Urinary bladder (tissue), 4 donors: Measurements from ENCODE around the gene ELMO1. TPM values are rescaled to one million over a fixed set of nuclear protein-coding genes. Genes with fewer than 3 reads are reported as not detected.

ENCODE experiments used
- DNase-seq: peaks from one replicate; pipeline ENCODE4 v3.0.0-alpha.2; 2015; ENCODE audit errors: extremely low spot score
- H3K27ac ChIP-seq: one replicate; pipeline ENCODE4 v1.5.1; 2013; ENCODE audit warnings: low read depth, mild to moderate bottlenecking, moderate library complexity
- H3K36me3 ChIP-seq: one replicate; pipeline ENCODE4 v1.6.1; 2013; ENCODE audit warnings: mild to moderate bottlenecking, moderate library complexity; ENCODE audit not compliant: insufficient read depth
- H3K4me1 ChIP-seq: one replicate; pipeline ENCODE4 v1.6.1; 2013; ENCODE audit warnings: mild to moderate bottlenecking, moderate library complexity; ENCODE audit not compliant: insufficient read depth
- H3K4me3 ChIP-seq: one replicate; pipeline ENCODE4 v1.5.1; 2013; ENCODE audit warnings: low read depth, low read length
- WGBS: extraction: QIAGEN DNeasy Blood & Tissue Kit; methylation state at CpG from one replicate; pipeline ENCODE4 v1.1.7; 2013; 5-methylcytosine and 5-hydroxymethylcytosine counted together
- polyA plus RNA-seq: library from polyadenylated mRNA; stranded (reverse); fragments of 200-250 nt; gene quantifications from one replicate; pipeline ENCODE4 v1.2.3, GENCODE V29; 2013
- total RNA-seq: library from RNA; depleted of rRNA; stranded (reverse); fragments of >200 nt; gene quantifications from one replicate; pipeline ENCODE4 v1.2.3, GENCODE V29; 2014
- donor health status: healthy with polysubstance abuse.
- donor health status: healthy.

The ELMO1 gene, protein sequence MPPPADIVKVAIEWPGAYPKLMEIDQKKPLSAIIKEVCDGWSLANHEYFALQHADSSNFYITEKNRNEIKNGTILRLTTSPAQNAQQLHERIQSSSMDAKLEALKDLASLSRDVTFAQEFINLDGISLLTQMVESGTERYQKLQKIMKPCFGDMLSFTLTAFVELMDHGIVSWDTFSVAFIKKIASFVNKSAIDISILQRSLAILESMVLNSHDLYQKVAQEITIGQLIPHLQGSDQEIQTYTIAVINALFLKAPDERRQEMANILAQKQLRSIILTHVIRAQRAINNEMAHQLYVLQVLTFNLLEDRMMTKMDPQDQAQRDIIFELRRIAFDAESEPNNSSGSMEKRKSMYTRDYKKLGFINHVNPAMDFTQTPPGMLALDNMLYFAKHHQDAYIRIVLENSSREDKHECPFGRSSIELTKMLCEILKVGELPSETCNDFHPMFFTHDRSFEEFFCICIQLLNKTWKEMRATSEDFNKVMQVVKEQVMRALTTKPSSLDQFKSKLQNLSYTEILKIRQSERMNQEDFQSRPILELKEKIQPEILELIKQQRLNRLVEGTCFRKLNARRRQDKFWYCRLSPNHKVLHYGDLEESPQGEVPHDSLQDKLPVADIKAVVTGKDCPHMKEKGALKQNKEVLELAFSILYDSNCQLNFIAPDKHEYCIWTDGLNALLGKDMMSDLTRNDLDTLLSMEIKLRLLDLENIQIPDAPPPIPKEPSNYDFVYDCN
- 86.7 TPM for total RNA-seq
- 14.1 TPM for polyA plus RNA-seq

GRCh38 chr7:37448636-37449361 is at the start of gene ELMO1:
Gene ELMO1 (minus strand): TSS chr7:37448864. CDS start chr7:37342690, 106,174 bp downstream.
- Histone ChIP-seq H3K27ac (peak within 1 kb of the TSS; percentile 78), H3K36me3 (no peaks in the 10 kb centered on the region), H3K4me1 (no peaks in the 10 kb centered on the region), H3K4me3 (peak within 1 kb of the TSS; percentile 82)
- DNase-seq = peak; percentile 51
- WGBS = under 1% methylated on average over 56 of the region's 56 CpGs

- Histone ChIP-seq H3K36me3 (no peaks in the 10 kb centered on the region), H3K4me3 (no peak overlapping the region), H3K27ac (no peak overlapping the region), H3K4me1 (no peaks in the 10 kb centered on the region)
- WGBS = 86% methylated on average over 6 of the region's 6 CpGs
- DNase-seq = no peak
Observed at GRCh38 chr7:37497576-37497975, 48.9 kb upstream of the ELMO1 start.

DNA sequence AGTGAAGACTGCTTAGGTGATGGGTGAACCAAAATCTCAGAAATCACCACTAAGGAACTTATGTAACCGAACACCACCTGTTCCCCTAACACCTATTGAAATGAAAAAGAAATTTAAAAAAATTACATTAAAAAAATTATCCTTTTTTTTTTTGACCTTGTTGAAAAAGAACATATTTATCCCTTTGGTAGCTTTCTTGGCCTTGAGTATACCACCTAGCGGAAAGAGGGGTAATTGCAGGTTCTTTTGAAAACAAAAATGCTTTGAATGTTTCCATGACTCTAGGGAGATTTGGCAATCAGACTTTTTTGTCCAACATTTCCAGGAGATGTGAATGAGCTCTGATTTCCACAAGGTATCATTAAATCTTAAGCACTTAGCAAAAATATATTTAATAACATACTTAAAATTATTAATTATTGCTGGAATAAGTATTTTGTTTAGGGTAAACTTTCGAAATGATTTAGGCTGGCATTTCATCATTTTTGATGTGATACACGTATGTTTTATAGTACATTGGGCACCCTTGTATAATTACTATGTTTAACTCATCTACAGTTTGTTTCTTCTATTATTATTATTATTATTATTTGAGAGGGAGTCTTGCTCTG is 47.0 kb upstream of the ELMO1 start:
- 67% methylated on average over 4 of the region's 4 CpGs for WGBS
- no peak overlapping the region for H3K4me3 ChIP-seq
- DNase-seq = no peak
- H3K36me3 ChIP-seq = no peaks in the 10 kb centered on the region
- H3K27ac ChIP-seq = no peak overlapping the region
- H3K4me1 ChIP-seq = no peaks in the 10 kb centered on the region

GRCh38 chr7:37494926-37495325 is 46.3 kb upstream of the ELMO1 start:
- H3K4me3 ChIP-seq = no peak overlapping the region
- no peak for DNase-seq
- no peaks in the 10 kb centered on the region for H3K36me3 ChIP-seq
- H3K4me1 ChIP-seq = no peaks in the 10 kb centered on the region
- no peak overlapping the region for H3K27ac ChIP-seq
- 49% methylated on average over 2 of the region's 2 CpGs for WGBS

DNA sequence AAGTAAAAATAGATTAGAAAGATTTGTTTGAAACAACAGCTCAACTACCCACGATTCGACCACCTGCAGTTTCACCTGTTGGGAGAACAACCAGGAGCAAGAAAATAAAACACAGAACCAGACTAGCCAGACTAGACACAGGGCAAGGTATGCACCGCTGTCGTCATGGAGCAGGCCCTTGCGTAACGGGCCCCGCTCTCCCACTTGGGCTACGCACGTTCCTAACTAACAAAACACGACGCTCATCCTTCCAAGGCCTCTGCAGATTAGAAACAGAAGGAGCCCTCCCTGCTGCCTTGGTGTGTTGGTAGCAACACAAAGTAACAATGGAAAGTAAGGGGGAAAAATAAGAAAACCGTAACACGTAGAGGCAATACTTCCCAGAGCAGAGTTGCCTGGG is 45.1 kb upstream of the ELMO1 start:
- Histone ChIP-seq H3K36me3 (no peaks in the 10 kb centered on the region), H3K4me3 (no peak overlapping the region), H3K4me1 (no peaks in the 10 kb centered on the region), H3K27ac (no peak overlapping the region)
- 86% methylated on average over 13 of the region's 13 CpGs for WGBS
- DNase-seq = no peak

GRCh38 chr7:37493123-37493522 is 44.5 kb upstream of the ELMO1 start:
- DNase-seq = no peak

GRCh38 chr7:37491919-37492694 is 43.4 kb upstream of the ELMO1 start:
- Histone ChIP-seq H3K27ac (no peak overlapping the region), H3K4me3 (no peak overlapping the region), H3K36me3 (no peaks in the 10 kb centered on the region), H3K4me1 (no peaks in the 10 kb centered on the region)
- no peak for DNase-seq
- 94% methylated on average over 36 of the region's 36 CpGs for WGBS

More at GRCh38 chr7:37493123-37493522, 44.5 kb upstream of the ELMO1 start:
- no peak overlapping the region for H3K27ac ChIP-seq
- no peaks in the 10 kb centered on the region for H3K36me3 ChIP-seq
- H3K4me3 ChIP-seq = no peak overlapping the region
- WGBS = 59% methylated on average over 3 of the region's 3 CpGs
- H3K4me1 ChIP-seq = no peaks in the 10 kb centered on the region

GRCh38 chr7:37489703-37490102 is 41.0 kb upstream of the ELMO1 start:
- Histone ChIP-seq H3K4me1 (no peaks in the 10 kb centered on the region), H3K4me3 (no peak overlapping the region), H3K27ac (no peak overlapping the region), H3K36me3 (no peaks in the 10 kb centered on the region)
- no peak for DNase-seq
- 81% methylated on average over 1 of the region's 1 CpG for WGBS

GRCh38 chr7:37488163-37488764 is 39.6 kb upstream of the ELMO1 start:
- H3K4me1 ChIP-seq = no peaks in the 10 kb centered on the region
- no peaks in the 10 kb centered on the region for H3K36me3 ChIP-seq
- no peak overlapping the region for H3K27ac ChIP-seq
- no peak overlapping the region for H3K4me3 ChIP-seq
- DNase-seq = no peak
- WGBS = 97% methylated on average over 3 of the region's 3 CpGs

DNA sequence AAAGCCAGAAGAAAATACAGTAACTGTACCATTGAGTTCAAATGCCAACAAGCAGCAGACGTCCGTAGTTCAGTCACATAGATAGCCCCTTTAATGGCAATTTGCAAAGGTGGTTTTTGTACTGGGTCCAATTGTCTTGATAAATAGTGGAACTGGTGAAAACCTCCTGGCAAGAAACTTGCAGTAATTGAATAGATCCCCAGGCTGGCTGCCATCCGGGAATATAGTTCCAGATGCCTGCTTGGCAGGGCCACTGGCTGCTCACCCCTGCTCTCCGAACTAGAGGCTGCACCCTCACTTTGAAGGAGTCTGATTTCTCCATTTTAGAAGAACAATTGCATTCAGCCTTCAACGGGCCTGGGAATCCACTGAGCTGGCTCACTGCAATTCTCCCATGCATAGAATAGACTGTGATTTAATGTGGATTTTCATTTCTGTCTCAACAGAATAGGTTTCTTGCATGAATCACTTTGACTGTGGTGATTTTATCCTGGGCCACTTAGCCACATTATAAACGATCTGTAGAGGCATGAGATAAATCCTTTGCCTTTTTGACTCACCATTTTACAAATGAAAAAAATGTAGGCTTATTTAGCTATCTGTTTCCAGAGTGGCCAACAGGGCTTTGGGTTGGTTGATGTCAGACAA is 35.9 kb upstream of the ELMO1 start:
- Histone ChIP-seq H3K36me3 (no peaks in the 10 kb centered on the region), H3K4me3 (no peak overlapping the region), H3K27ac (no peak overlapping the region), H3K4me1 (no peaks in the 10 kb centered on the region)
- WGBS = 64% methylated on average over 6 of the region's 6 CpGs
- DNase-seq = no peak

- no peak overlapping the region for H3K27ac ChIP-seq
- WGBS = 88% methylated on average over 3 of the region's 3 CpGs
Observed at GRCh38 chr7:37483627-37484026, 35.0 kb upstream of the ELMO1 start.

GRCh38 chr7:37482953-37483352 is 34.3 kb upstream of the ELMO1 start:
- no peak overlapping the region for H3K4me3 ChIP-seq
- DNase-seq = no peak
- no peaks in the 10 kb centered on the region for H3K4me1 ChIP-seq
- no peaks in the 10 kb centered on the region for H3K36me3 ChIP-seq
- 66% methylated on average over 2 of the region's 2 CpGs for WGBS
- no peak overlapping the region for H3K27ac ChIP-seq

More at GRCh38 chr7:37483627-37484026, 35.0 kb upstream of the ELMO1 start:
- H3K4me1 ChIP-seq = no peaks in the 10 kb centered on the region
- no peaks in the 10 kb centered on the region for H3K36me3 ChIP-seq
- no peak overlapping the region for H3K4me3 ChIP-seq
- no peak for DNase-seq
